Endothelial cell (in vitro differentiated cells): ENCODE results near the gene CDK14. TPM values are rescaled to one million over a fixed set of nuclear protein-coding genes. Genes with fewer than 3 reads are reported as not detected.

Experiments
- DNase-seq: peaks from one replicate; pipeline ENCODE4 v3.0.0; 2021; ENCODE audit warnings: low spot score
- H3K27ac Mint-ChIP-seq: one replicate; pipeline ENCODE4 v1.8.0; 2021; ENCODE audit warnings: mixed read lengths, inconsistent platforms; ENCODE audit not compliant: unreplicated experiment
- H3K27me3 Mint-ChIP-seq: one replicate; pipeline ENCODE4 v1.8.0; 2021; ENCODE audit warnings: mild to moderate bottlenecking, moderate library complexity, mixed read lengths, inconsistent platforms; ENCODE audit not compliant: unreplicated experiment
- H3K36me3 Mint-ChIP-seq: one replicate; pipeline ENCODE4 v1.8.0; 2021; ENCODE audit warnings: mild to moderate bottlenecking, low read depth, mixed read lengths, inconsistent platforms; ENCODE audit not compliant: unreplicated experiment
- H3K4me1 Mint-ChIP-seq: one replicate; pipeline ENCODE4 v1.8.0; 2021; ENCODE audit warnings: mild to moderate bottlenecking, mixed read lengths, inconsistent platforms; ENCODE audit not compliant: unreplicated experiment
- H3K4me3 Mint-ChIP-seq: one replicate; pipeline ENCODE4 v1.8.0; 2021; ENCODE audit warnings: mild to moderate bottlenecking, mixed read lengths, inconsistent platforms; ENCODE audit not compliant: unreplicated experiment
- H3K9me3 Mint-ChIP-seq: one replicate; pipeline ENCODE4 v1.8.0; 2021; ENCODE audit warnings: mixed read lengths, inconsistent platforms; ENCODE audit not compliant: unreplicated experiment
- total RNA-seq: library from RNA; stranded (reverse); fragmentation: NEBNext Ultra II Directional; extraction: Animal tissue kit (Norgen Biotek cat#: 25700); gene quantifications from one replicate; pipeline ENCODE4 v1.2.1, GENCODE V29; 2021; ENCODE audit not compliant: unreplicated experiment
- TF ChIP-seq, protein P1 (sequence below): fragments of 200-600 bp; sonication (generic); IDR thresholded peaks from one replicate; pipeline ENCODE4 v1.5.0; 2021; ENCODE audit warnings: antibody characterized with exemption; ENCODE audit not compliant: unreplicated experiment

Gene CDK14
- total RNA-seq, 1 donor from 2014 or later, result 30.2 TPM

DNA sequence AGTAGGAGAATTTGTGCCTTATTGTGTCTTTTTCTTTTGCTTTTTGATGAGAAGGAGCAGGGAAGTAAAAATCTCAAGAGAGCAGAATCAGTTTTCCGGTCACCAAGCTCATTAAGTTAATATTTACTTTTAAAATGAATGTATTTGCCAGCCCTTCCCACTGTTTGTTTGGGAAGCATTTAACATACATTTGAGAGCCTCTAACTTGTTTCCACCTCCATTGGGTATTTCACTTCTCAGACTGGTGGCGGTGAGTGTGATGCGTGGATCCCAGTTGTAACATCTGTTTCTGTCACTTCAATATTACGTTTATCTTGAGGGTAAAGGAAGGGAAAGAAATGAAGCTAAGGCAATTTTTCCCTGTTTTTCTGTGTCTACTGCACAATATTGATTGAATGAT, 22.8 kb downstream of the CDK14 start:
- Mint-ChIP-seq H3K9me3 (no peaks in the 10 kb centered on the region), H3K27ac (no peak overlapping the region), H3K36me3 (peaks cover 4% of the 10 kb centered on the region), H3K27me3 (no peaks in the 10 kb centered on the region), H3K4me1 (peaks cover 22% of the 10 kb centered on the region), H3K4me3 (no peak overlapping the region)
- DNase-seq, result no peak
- TF ChIP-seq, protein P1, sequence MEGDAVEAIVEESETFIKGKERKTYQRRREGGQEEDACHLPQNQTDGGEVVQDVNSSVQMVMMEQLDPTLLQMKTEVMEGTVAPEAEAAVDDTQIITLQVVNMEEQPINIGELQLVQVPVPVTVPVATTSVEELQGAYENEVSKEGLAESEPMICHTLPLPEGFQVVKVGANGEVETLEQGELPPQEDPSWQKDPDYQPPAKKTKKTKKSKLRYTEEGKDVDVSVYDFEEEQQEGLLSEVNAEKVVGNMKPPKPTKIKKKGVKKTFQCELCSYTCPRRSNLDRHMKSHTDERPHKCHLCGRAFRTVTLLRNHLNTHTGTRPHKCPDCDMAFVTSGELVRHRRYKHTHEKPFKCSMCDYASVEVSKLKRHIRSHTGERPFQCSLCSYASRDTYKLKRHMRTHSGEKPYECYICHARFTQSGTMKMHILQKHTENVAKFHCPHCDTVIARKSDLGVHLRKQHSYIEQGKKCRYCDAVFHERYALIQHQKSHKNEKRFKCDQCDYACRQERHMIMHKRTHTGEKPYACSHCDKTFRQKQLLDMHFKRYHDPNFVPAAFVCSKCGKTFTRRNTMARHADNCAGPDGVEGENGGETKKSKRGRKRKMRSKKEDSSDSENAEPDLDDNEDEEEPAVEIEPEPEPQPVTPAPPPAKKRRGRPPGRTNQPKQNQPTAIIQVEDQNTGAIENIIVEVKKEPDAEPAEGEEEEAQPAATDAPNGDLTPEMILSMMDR, result no peak

DNA sequence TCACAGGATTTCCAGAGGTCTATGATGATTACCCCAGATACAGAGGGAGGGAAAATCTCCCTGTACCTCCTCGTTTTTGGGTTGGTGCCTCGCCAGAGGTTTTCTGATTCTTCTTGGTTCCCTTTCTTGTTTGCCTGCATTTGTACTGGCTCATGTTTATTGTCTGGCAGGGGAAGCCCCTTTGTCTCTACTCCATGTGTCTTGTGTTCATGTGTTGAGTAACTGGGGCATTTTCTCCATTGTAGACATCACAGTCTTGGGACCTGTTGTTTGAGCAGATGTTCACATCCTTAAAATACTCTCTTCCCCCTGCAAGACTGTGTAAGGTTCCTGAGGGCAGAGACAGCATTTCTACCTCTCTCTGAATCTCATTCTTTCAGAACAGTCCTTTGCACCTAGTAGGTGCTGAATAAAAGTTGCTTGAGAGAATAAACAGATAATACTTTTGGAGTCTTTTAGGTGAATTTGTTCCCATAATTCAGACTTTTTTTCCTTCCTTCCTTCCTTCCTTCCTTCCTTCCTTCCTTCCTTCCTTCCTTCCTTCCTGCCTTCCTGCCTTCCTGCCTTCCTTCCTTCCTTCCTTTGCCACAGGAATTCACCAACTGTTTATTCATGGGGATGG, 25.1 kb downstream of the CDK14 start:
- Mint-ChIP-seq H3K9me3 (no peaks in the 10 kb centered on the region), H3K4me3 (no peak overlapping the region), H3K36me3 (peaks cover 4% of the 10 kb centered on the region), H3K27me3 (no peaks in the 10 kb centered on the region), H3K4me1 (peaks cover 40% of the 10 kb centered on the region), H3K27ac (no peak overlapping the region)
- DNase-seq, result no peak
- TF ChIP-seq, protein P1, result no peak

DNA sequence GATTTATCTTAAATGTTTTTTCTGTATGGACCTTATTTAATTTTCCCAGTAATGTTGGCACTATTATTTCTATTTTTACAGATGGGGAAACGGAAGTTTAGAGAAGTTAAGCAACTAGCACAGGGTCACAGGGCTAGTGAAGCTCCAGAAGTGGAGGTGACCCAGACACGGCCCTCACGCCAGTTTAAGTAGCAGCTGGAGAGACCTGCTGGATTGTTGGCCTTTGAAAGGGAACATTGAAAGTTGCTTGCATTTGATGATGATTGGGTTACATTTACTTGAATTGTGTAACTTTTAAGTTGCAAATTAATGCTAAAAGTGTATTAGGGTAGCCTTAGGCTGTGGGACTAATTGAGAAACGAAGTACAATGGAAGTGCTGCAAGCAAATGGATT, 25.6 kb downstream of the CDK14 start:
- no peaks in the 10 kb centered on the region for H3K9me3 Mint-ChIP-seq
- H3K4me1 Mint-ChIP-seq, result peaks cover 44% of the 10 kb centered on the region
- H3K27ac Mint-ChIP-seq, result no peak overlapping the region
- no peaks in the 10 kb centered on the region for H3K27me3 Mint-ChIP-seq
- TF ChIP-seq, protein P1, result no peak
- H3K4me3 Mint-ChIP-seq, result no peak overlapping the region
- peaks cover 4% of the 10 kb centered on the region for H3K36me3 Mint-ChIP-seq
- DNase-seq, result no peak

DNA sequence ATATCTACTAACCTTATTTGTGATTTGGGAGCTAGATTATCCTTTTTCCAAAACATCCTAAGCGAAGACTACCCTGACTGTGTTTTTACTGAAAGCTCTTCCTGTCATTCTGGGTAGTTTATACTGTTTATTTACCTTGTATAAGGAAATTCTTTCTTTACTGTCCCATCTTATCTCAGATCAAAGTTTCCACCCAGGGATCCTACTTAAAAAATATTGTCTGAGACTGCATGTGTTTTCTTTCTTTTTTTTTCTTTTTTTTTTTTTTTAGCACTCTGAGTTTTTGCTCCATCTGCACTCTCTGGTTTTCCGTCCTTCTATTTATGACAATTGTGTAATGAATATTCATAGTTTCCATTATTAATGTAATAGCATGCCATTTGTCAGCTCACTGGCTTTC, 26.5 kb downstream of the CDK14 start:
- Mint-ChIP-seq H3K36me3 (peaks cover 4% of the 10 kb centered on the region), H3K4me1 (peaks cover 44% of the 10 kb centered on the region), H3K9me3 (no peaks in the 10 kb centered on the region), H3K27ac (no peak overlapping the region), H3K27me3 (no peaks in the 10 kb centered on the region), H3K4me3 (no peak overlapping the region)
- TF ChIP-seq, protein P1, result no peak
- DNase-seq, result no peak

DNA sequence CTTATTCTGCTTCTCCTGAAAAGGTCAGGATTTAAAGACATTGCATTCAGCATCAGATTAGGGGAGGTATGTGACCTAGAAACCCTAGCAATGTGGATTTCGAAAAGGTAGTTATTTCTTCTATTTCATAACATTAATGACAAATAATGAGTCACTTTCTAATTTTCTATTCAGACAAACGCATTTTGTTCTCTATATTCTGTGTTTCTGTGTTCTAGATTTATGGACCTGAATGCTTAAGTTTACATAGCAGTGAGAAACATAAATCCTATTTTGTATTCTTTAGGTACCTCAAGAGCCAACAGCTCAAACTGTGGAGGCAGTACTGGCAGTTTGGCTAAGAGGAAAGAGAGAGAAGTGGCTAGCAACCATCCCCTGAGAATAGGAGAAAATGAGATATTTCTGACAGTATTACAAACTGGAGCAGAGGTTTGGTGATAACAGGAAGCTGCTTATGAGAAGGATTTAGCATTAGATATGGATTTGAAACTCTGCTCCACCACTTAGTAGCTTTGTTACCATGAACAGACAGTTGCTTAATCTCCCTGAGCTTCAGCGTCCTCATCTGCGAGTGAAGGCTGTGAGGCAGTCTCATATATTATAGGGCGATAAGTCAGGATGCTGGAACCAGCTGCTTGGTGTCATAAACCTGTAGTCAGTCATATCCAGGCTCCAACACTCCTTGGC, 28.2 kb downstream of the CDK14 start:
- no peak overlapping the region for H3K4me3 Mint-ChIP-seq
- H3K36me3 Mint-ChIP-seq, result peaks cover 4% of the 10 kb centered on the region
- no peaks in the 10 kb centered on the region for H3K27me3 Mint-ChIP-seq
- no peak for DNase-seq
- TF ChIP-seq, protein P1, result no peak
- H3K27ac Mint-ChIP-seq, result peak overlapping the region; percentile 11
- peaks cover 44% of the 10 kb centered on the region for H3K4me1 Mint-ChIP-seq
- H3K9me3 Mint-ChIP-seq, result no peaks in the 10 kb centered on the region
